ENCODE data around the gene PRAC2. TPM values are rescaled to one million over a fixed set of nuclear protein-coding genes. Genes with fewer than 3 reads are reported as not detected.

PRAC2 gene
- total RNA-seq, 1 experiment from 2014 or later = not detected

GRCh38 chr17:48724251-48725003 is 1.4 kb downstream of the PRAC2 start:
- intact Hi-C loops (cut with micrococcal nuclease; ENCODE audit: unreplicated experiment) = loop anchor here (1.0 to 5.0 kb wide), 3 partner anchors 47 to 155 kb away; no protein-coding TSS in a partner anchor
- CTCF ChIA-PET = interaction anchor here (0.6 to 4.6 kb wide), 27 partner anchors 10 to 311 kb away, joined by 3 to 98 read pairs (median 4); no protein-coding TSS in a partner anchor
- POLR2A ChIA-PET = interaction anchor here (0.6 kb wide), 2 partner anchors 11 to 183 kb away, joined by 3 to 11 read pairs; no protein-coding TSS in a partner anchor
- no peaks in the 10 kb centered on the region for H3K9me3 ChIP-seq (ENCODE audit: control insufficient read depth, insufficient read depth, low read depth, low read length)
- TSS peak; percentile 83 for BruUV-seq (replicated peaks)
- DNase-seq (ENCODE audit: low read depth, low spot score) (peak; percentile 22), ATAC-seq (peak; percentile 85)
- TF ChIP-seq SIN3A (IDR thresholded peaks at IDR 0.05; ENCODE audit: borderline replicate concordance, insufficient read depth, low read depth, low read length) = no peak
- TF ChIP-seq POLR2AphosphoS5 (IDR thresholded peaks at IDR 0.05; ENCODE audit: low read depth, low read length) = no peak
- TF ChIP-seq REST (IDR thresholded peaks at IDR 0.05; ENCODE audit: insufficient read depth in 1 of 2, low read depth in 2 of 2, low read length in 1 of 2) = no peak
- peak; percentile 95 for TF ChIP-seq CTCF (IDR thresholded peaks at IDR 0.05)
- peak; percentile 95 for TF ChIP-seq TCF7L2 (IDR thresholded peaks at IDR 0.05; ENCODE audit: low read depth, low read length)
- in situ Hi-C loops (cut with HindIII; ENCODE audit: low pct_unique_long_range_greater_than_20kb, low sequenced_read_pairs) = no loop called here
- H3K27ac ChIP-seq (ENCODE audit: low read length) = no peak overlapping the region
- H3K4me1 ChIP-seq (ENCODE audit: control insufficient read depth, insufficient read depth, low read length) = peaks cover 3% of the 10 kb centered on the region; the same call in 1 of the 2 replicates
- no peaks in the 10 kb centered on the region for H3K36me3 ChIP-seq (ENCODE audit: control insufficient read depth, insufficient read depth, low read length)
- no peaks in the 10 kb centered on the region for H3K27me3 ChIP-seq (ENCODE audit: control insufficient read depth, insufficient read depth, low read length)
- H3K4me3 ChIP-seq (ENCODE audit: low read depth in 2 of 2, low read length in 2 of 2) = peak overlapping the region in 1 of 2 experiments; percentile 4; a peak in 1 of 4 replicates

GRCh38 chr17:48725004-48725287 is 2.0 kb downstream of the PRAC2 start:
- in situ Hi-C loops (cut with HindIII; ENCODE audit: low pct_unique_long_range_greater_than_20kb, low sequenced_read_pairs) = no loop called here
- no peaks in the 10 kb centered on the region for H3K27me3 ChIP-seq (ENCODE audit: control insufficient read depth, insufficient read depth, low read length)
- DNase-seq (ENCODE audit: low read depth, low spot score) = no peak

More at GRCh38 chr17:48725004-48725287, 2.0 kb downstream of the PRAC2 start:
- ChIA-PET CTCF (interaction anchor here (0.6 to 4.6 kb wide), 16 partner anchors 10 to 310 kb away, joined by 3 to 98 read pairs (median 5); no protein-coding TSS in a partner anchor), POLR2A (interaction anchor here (0.6 kb wide), 2 partner anchors 12 to 183 kb away, joined by 3 to 11 read pairs; no protein-coding TSS in a partner anchor)
- Histone ChIP-seq H3K4me3 (ENCODE audit: low read depth in 2 of 2, low read length in 2 of 2) (peak overlapping the region in 1 of 2 experiments; percentile 4; a peak in 1 of 4 replicates), H3K9me3 (ENCODE audit: control insufficient read depth, insufficient read depth, low read depth, low read length) (no peaks in the 10 kb centered on the region), H3K27ac (ENCODE audit: low read length) (no peak overlapping the region), H3K4me1 (ENCODE audit: control insufficient read depth, insufficient read depth, low read length) (peaks cover 6% of the 10 kb centered on the region; the same call in 1 of the 2 replicates), H3K36me3 (ENCODE audit: control insufficient read depth, insufficient read depth, low read length) (no peaks in the 10 kb centered on the region)
- BruUV-seq (replicated peaks) = no TSS peak
- ATAC-seq = no peak
- TF ChIP-seq SIN3A (IDR thresholded peaks at IDR 0.05; ENCODE audit: borderline replicate concordance, insufficient read depth, low read depth, low read length) = no peak
- no peak for TF ChIP-seq CTCF (IDR thresholded peaks at IDR 0.05)
- no peak for TF ChIP-seq TCF7L2 (IDR thresholded peaks at IDR 0.05; ENCODE audit: low read depth, low read length)
- no peak for TF ChIP-seq POLR2AphosphoS5 (IDR thresholded peaks at IDR 0.05; ENCODE audit: low read depth, low read length)
- no peak for TF ChIP-seq REST (IDR thresholded peaks at IDR 0.05; ENCODE audit: insufficient read depth in 1 of 2, low read depth in 2 of 2, low read length in 1 of 2)
- intact Hi-C loops (cut with micrococcal nuclease; ENCODE audit: unreplicated experiment) = loop anchor here (1.0 kb wide), 1 partner anchor 154 kb away; no protein-coding TSS in a partner anchor
